RPMI7951 (cell line): ENCODE measurements around the gene FOXO6. TPM values are rescaled to one million over a fixed set of nuclear protein-coding genes. Genes with fewer than 3 reads are reported as not detected.

Experiments
- DNase-seq: peaks from one replicate; pipeline ENCODE4 v3.0.0-alpha.2; 2012; ENCODE audit warnings: low read depth
- total RNA-seq: library from RNA; depleted of rRNA; stranded (reverse); fragments of >200 nt; shearing (Covaris generic); gene quantifications from 2 replicates; pipeline ENCODE4 v1.2.3, GENCODE V29; 2014; rRNA removed

The FOXO6 gene
- total RNA-seq, 1 experiment from 2014 or later = not detected

GRCh38 chr1:41424581-41425118 is 63.4 kb downstream of the FOXO6 start:
- DNase-seq = no peak

GRCh38 chr1:41425369-41425768 is 64.1 kb downstream of the FOXO6 start:
- no peak for DNase-seq

GRCh38 chr1:41426201-41426890 is 65.1 kb downstream of the FOXO6 start:
- no peak for DNase-seq

GRCh38 chr1:41427122-41427913 is 66.1 kb downstream of the FOXO6 start:
- no peak for DNase-seq

GRCh38 chr1:41427916-41428737 is 66.9 kb downstream of the FOXO6 start:
- no peak for DNase-seq

GRCh38 chr1:41428738-41429640 is 67.8 kb downstream of the FOXO6 start:
- no peak for DNase-seq

GRCh38 chr1:41429641-41430035 is 68.4 kb downstream of the FOXO6 start:
- DNase-seq = no peak

GRCh38 chr1:41430069-41430468 is 68.8 kb downstream of the FOXO6 start:
- DNase-seq = no peak

GRCh38 chr1:41430582-41430981 is 69.3 kb downstream of the FOXO6 start:
- DNase-seq = no peak

- DNase-seq = no peak
Measured at GRCh38 chr1:41431490-41432350, 70.5 kb downstream of the FOXO6 start.

Other genes with a start within 250 kb of the FOXO6 start
- 17.1 and 24.6 TPM in 2 replicates for gene SCMH1, start 119.1 kb upstream of the FOXO6 start, total RNA-seq
- not detected in 2 replicates for gene EDN2, start 123.2 kb downstream of the FOXO6 start, total RNA-seq